Breast epithelium (tissue), 4 donors: ENCODE data around the gene MYO1D. TPM values are rescaled to one million over a fixed set of nuclear protein-coding genes. Genes with fewer than 3 reads are reported as not detected.

Experiments
- DNase-seq, 2 donors: peaks; one replicate each; pipeline ENCODE4 v3.0.0-alpha.2; 2019; ENCODE audit warnings: low spot score in 2 of 2
- H3K27ac ChIP-seq, 2 donors: fragments of 200-600 bp; sonication (generic) in 1 of 2; one replicate each; pipeline ENCODE4 v1.5.1; 2016 to 2019; ENCODE audit warnings: mild to moderate bottlenecking in 1 of 2
- H3K27me3 ChIP-seq, 2 donors: fragments of 200-600 bp; sonication (generic) in 1 of 2; one replicate each; pipeline versions ENCODE4 v1.5.1 to v1.6.0; 2017 to 2019; ENCODE audit warnings: control low read depth in 1 of 2, mild to moderate bottlenecking in 1 of 2
- H3K36me3 ChIP-seq: fragments of 200-600 bp; one replicate; pipeline ENCODE4 v1.5.1; 2019
- H3K4me1 ChIP-seq, 2 donors: fragments of 200-600 bp; sonication (generic); one replicate each; pipeline ENCODE4 v1.5.1; 2016 to 2019; ENCODE audit warnings: control low read depth in 1 of 2
- H3K4me3 ChIP-seq, 3 donors: fragments of 200-600 bp; sonication (generic); 1 replicate in 2 of 3; 2 replicates in 1 of 3; pipeline ENCODE4 v1.5.1; 2016 to 2019; ENCODE audit warnings: mild to moderate bottlenecking in 3 of 3, moderate library complexity in 2 of 3
- H3K9me3 ChIP-seq, 2 donors: fragments of 200-600 bp; sonication (generic) in 1 of 2; one replicate each; pipeline ENCODE4 v1.5.1; 2016 to 2019; ENCODE audit warnings: control low read depth in 1 of 2
- POLR2A ChIP-seq: fragments of 450-650 bp; IDR thresholded peaks from one replicate; pipeline ENCODE4 v1.6.1; 2016; ENCODE audit warnings: antibody characterized with exemption, mild to moderate bottlenecking, moderate library complexity
- POLR2AphosphoS5 ChIP-seq, 3 donors: sonication (generic); formaldehyde crosslinking; IDR thresholded peaks; one replicate each; pipeline ENCODE4 v1.6.1; 2017; ENCODE audit warnings: antibody characterized with exemption in 3 of 3
- intact Hi-C: fragments of 100-400 bp; cut with DNase I; formaldehyde crosslinking; loops from one replicate; pipeline ENCODE4 v1.15.1; 2023; ENCODE audit warnings: low total_unique reads
- total RNA-seq, 3 donors: library from RNA; depleted of rRNA; stranded (reverse); fragments of >200 nt; gene quantifications; one replicate each; pipeline ENCODE4 v1.1.0, GENCODE V29; 2016
- TF ChIP-seq, protein P1 (sequence below), 3 donors: fragments of 450-650 bp; IDR thresholded peaks; one replicate each; pipeline ENCODE4 v1.5.1; 2016 to 2017; ENCODE audit warnings: antibody characterized with exemption in 3 of 3, mild to moderate bottlenecking in 3 of 3, moderate library complexity in 3 of 3

The MYO1D gene
- total RNA-seq, 3 donors from 2014 or later = 54.4 to 114 (median 76.7) TPM

GRCh38 chr17:32446949-32447348 lies 430.0 kb downstream of the MYO1D start:
- no peaks in the 10 kb centered on the region for H3K9me3 ChIP-seq
- peaks cover 0 to 3% of the 10 kb centered on the region in 2 donors for H3K4me1 ChIP-seq
- TF ChIP-seq POLR2AphosphoS5 (IDR thresholded peaks at IDR 0.05) (no peak), POLR2A (no peak)
- H3K27ac ChIP-seq = no peak overlapping the region
- intact Hi-C loops = no loop called here
- no peak for DNase-seq
- H3K4me3 ChIP-seq = no peak overlapping the region
- no peaks in the 10 kb centered on the region for H3K36me3 ChIP-seq
- no peaks in the 10 kb centered on the region for H3K27me3 ChIP-seq

GRCh38 chr17:32445971-32446370 lies 431.0 kb downstream of the MYO1D start:
- Histone ChIP-seq H3K4me1 (peaks cover 0 to 3% of the 10 kb centered on the region in 2 donors), H3K27ac (no peak overlapping the region), H3K36me3 (no peaks in the 10 kb centered on the region), H3K4me3 (peak overlapping the region in 2 of 3 donors; percentile 98 to 99), H3K27me3 (no peaks in the 10 kb centered on the region), H3K9me3 (no peaks in the 10 kb centered on the region)
- no peak for DNase-seq
- intact Hi-C loops = no loop called here
- TF ChIP-seq POLR2A (no peak), POLR2AphosphoS5 (IDR thresholded peaks at IDR 0.05) (no peak)
- TF ChIP-seq, protein P1, sequence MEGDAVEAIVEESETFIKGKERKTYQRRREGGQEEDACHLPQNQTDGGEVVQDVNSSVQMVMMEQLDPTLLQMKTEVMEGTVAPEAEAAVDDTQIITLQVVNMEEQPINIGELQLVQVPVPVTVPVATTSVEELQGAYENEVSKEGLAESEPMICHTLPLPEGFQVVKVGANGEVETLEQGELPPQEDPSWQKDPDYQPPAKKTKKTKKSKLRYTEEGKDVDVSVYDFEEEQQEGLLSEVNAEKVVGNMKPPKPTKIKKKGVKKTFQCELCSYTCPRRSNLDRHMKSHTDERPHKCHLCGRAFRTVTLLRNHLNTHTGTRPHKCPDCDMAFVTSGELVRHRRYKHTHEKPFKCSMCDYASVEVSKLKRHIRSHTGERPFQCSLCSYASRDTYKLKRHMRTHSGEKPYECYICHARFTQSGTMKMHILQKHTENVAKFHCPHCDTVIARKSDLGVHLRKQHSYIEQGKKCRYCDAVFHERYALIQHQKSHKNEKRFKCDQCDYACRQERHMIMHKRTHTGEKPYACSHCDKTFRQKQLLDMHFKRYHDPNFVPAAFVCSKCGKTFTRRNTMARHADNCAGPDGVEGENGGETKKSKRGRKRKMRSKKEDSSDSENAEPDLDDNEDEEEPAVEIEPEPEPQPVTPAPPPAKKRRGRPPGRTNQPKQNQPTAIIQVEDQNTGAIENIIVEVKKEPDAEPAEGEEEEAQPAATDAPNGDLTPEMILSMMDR (IDR thresholded peaks at IDR 0.05) = no peak

DNA sequence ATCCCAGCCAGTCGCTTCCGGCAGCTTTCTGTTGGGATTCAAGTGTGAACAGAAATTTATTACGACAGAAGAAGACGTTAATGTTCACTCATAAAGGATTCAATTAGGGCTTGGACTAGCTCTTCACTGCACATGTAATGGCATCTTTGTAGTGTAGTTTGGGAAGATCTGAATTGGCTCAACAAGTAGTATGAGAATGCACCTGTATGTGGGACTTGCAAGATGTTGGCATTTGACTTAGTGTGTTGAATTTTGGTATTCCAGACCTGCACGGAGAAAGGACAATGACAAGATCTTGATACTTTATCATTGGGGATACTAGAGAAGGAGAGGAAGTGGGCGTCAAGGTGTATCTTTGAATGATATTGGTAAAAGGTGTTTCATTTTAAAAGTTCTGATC lies 431.4 kb downstream of the MYO1D start:
- peak overlapping the region in 1 of 2 donors; percentile 89 for H3K27ac ChIP-seq

DNA sequence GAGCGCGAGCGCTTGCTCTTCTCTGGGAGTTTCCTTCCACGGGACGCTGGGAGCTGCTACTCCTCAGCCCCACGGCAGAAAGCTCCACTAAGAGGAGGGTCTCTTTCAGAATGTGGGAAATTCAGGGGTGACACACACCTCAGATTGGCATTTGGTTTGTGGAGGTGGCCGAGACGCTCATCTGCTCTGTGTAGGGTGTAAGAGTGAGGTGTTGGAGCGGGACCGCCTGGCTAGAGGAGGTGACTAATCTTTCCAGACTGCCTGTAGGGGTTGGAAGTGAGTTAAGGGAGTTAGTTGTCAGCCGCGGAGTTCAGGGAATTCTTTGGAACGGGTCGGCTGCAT lies 431.9 kb downstream of the MYO1D start:
- Histone ChIP-seq H3K4me3 (peak overlapping the region; percentile 98 to 99 (median 99)), H3K27ac (peak overlapping the region; percentile 89), H3K36me3 (no peaks in the 10 kb centered on the region), H3K9me3 (no peaks in the 10 kb centered on the region), H3K27me3 (no peaks in the 10 kb centered on the region), H3K4me1 (peaks cover 0 to 3% of the 10 kb centered on the region in 2 donors)
- TF ChIP-seq POLR2AphosphoS5 (IDR thresholded peaks at IDR 0.05) = no peak
- DNase-seq = no peak
- intact Hi-C loops = no loop called here

More for the DNA sequence above, 431.4 kb downstream of the MYO1D start:
- intact Hi-C loops = no loop called here
- Histone ChIP-seq H3K4me1 (peaks cover 0 to 3% of the 10 kb centered on the region in 2 donors), H3K36me3 (no peaks in the 10 kb centered on the region), H3K27me3 (no peaks in the 10 kb centered on the region), H3K9me3 (no peaks in the 10 kb centered on the region), H3K4me3 (peak overlapping the region; percentile 98 to 99 (median 99))
- no peak for DNase-seq
- TF ChIP-seq, protein P1 (IDR thresholded peaks at IDR 0.05) = no peak

- peak within 1 kb of the TSS; percentile 98 to 99 (median 99) for H3K4me3 ChIP-seq
- no peaks in the 10 kb centered on the region for H3K36me3 ChIP-seq
- no peaks in the 10 kb centered on the region for H3K9me3 ChIP-seq
- DNase-seq = peak; percentile 92 to 96
- peaks cover 0 to 3% of the 10 kb centered on the region in 2 donors for H3K4me1 ChIP-seq
- intact Hi-C loops = no loop called here
- TF ChIP-seq, protein P1 (IDR thresholded peaks at IDR 0.05) = peak in 2 of 3 donors; percentile 65 to 74
- TF ChIP-seq POLR2AphosphoS5 (IDR thresholded peaks at IDR 0.05) (peak; percentile 21 to 67 (median 34)), POLR2A (peak; percentile 24)
- H3K27ac ChIP-seq = peak within 1 kb of the TSS; percentile 89
- no peaks in the 10 kb centered on the region for H3K27me3 ChIP-seq
Measured at GRCh38 chr17:32444301-32445073, 432.4 kb downstream of the MYO1D start, which contains the start of gene PSMD11. Gene PSMD11, plus strand, starts transcription at chr17:32444510. Its CDS starts 14 bp downstream, at chr17:32444524.

DNA sequence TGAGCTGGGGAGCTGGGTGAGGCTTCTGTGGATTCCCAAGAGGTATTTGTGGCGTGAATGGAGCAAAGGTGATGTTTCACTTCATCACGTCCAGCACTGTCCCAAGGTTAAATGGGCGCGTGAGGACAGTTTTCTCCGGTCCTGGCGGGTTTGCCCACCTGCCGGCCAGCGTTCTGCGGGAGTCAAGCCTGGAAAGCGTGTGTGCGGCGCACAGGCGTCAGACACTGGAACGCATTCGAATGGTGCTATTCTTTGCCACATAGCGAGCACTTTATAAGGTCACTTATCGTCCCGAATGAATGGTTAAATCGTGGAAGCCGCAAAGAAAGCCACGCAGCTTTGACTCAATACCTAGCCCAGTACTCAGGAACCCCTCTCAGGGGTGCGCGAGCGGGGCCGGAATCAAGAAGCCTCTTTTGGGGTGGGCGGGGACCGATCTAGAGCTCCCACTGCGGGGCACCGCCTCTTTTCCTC lies 433.1 kb downstream of the MYO1D start:
- intact Hi-C loops = no loop called here
- peaks cover 0 to 3% of the 10 kb centered on the region in 2 donors for H3K4me1 ChIP-seq
- no peaks in the 10 kb centered on the region for H3K36me3 ChIP-seq
- H3K4me3 ChIP-seq = peak overlapping the region; percentile 98 to 99 (median 99)
- no peaks in the 10 kb centered on the region for H3K9me3 ChIP-seq
- no peak for DNase-seq
- no peaks in the 10 kb centered on the region for H3K27me3 ChIP-seq
- TF ChIP-seq, protein P1 (IDR thresholded peaks at IDR 0.05) = peak in 1 of 3 donors; percentile 18
- TF ChIP-seq POLR2AphosphoS5 (IDR thresholded peaks at IDR 0.05) = no peak
- H3K27ac ChIP-seq = peak overlapping the region in 1 of 2 donors; percentile 89
